Tibial nerve (tissue), 3 donors: Measurements from ENCODE around the gene NBPF1.
"Not testable (repeated sequence)": the region's sequence is repeated elsewhere in the genome, so short reads cannot be mapped to it uniquely, and the experiment has no call there.

Experiments used
- POLR2A ChIP-seq, 2 donors: fragments of 450-650 bp; IDR thresholded peaks; one replicate each; pipeline ENCODE4 v1.6.1; 2017; ENCODE audit warnings: antibody characterized with exemption in 2 of 2, mild to moderate bottlenecking in 2 of 2, moderate library complexity in 2 of 2
- TF ChIP-seq, protein P1 (sequence below), 5 experiments: fragments of 200-600 bp in 3 of 5; fragments of 450-650 bp in 2 of 5; sonication (generic) in 3 of 5; IDR thresholded peaks; one replicate each; pipeline ENCODE4 v1.5.1; 2016 to 2019; ENCODE audit warnings: antibody characterized with exemption in 5 of 5, mild to moderate bottlenecking in 3 of 5, moderate library complexity in 2 of 5

DNA sequence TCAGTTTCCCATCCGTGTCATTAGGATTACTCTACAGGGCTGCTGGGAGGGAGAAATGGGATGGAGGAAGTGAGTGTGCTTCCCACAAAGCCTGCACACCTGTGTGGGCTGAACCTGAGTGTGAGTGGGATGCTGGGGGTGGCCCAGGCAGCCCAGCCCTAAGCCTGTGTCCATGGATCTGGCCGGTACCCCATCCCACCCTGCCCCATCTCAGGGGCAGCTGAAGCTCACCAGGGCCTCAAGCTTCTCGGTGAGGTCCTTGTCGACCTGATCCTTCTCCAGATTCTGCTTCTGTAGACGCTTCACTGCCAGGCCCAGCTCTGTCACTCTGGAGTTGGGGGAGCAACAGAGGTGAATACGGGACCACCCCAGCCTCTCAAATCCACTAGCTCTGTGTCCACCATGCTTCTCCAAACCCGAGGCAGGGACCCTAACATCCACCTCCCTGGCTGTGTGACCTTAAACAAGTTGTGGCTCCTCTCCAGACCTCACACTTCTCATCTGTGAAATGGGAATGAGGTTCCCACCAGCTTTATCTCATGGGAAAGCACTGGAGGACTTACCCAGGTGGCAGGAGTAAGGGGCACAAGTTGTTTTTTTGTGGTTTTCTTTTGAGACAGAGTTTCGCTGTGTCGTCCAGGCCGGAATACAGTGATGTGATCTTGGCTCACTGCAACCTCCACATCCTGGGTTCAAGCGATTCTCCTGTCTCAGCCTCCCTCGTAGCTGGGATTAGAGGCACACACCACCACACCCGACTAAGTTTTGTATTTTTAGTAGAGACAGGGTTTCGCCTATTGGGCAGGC, 18.9 kb upstream of the NBPF1 start:
- TF ChIP-seq, protein P1, sequence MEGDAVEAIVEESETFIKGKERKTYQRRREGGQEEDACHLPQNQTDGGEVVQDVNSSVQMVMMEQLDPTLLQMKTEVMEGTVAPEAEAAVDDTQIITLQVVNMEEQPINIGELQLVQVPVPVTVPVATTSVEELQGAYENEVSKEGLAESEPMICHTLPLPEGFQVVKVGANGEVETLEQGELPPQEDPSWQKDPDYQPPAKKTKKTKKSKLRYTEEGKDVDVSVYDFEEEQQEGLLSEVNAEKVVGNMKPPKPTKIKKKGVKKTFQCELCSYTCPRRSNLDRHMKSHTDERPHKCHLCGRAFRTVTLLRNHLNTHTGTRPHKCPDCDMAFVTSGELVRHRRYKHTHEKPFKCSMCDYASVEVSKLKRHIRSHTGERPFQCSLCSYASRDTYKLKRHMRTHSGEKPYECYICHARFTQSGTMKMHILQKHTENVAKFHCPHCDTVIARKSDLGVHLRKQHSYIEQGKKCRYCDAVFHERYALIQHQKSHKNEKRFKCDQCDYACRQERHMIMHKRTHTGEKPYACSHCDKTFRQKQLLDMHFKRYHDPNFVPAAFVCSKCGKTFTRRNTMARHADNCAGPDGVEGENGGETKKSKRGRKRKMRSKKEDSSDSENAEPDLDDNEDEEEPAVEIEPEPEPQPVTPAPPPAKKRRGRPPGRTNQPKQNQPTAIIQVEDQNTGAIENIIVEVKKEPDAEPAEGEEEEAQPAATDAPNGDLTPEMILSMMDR (IDR thresholded peaks at IDR 0.05), result not testable (repeated sequence)
- TF ChIP-seq POLR2A (IDR thresholded peaks at IDR 0.05), result not testable (repeated sequence)
